OCI-LY7 (cell line): ENCODE data around the gene USP6NL. TPM values are rescaled to one million over a fixed set of nuclear protein-coding genes. Genes with fewer than 3 reads are reported as not detected.
A peak's percentile ranks its signal among the peaks of the same experiment; 100 is the strongest.
"Not testable (repeated sequence)": the region's sequence is repeated elsewhere in the genome, so short reads cannot be mapped to it uniquely, and the experiment has no call there.

Source experiments
- BruUV-seq: library from RNA; stranded (reverse); fragments of 400-500 nt; replicated peaks from 2 replicates; lab custom pipeline; 2021; lab: Mats Ljungman, UMichigan
- CTCF ChIA-PET: fragments of 300-600 bp; sonication (Branson Sonifier 250); formaldehyde crosslinking; loops from one replicate; lab custom pipeline; 2022; ENCODE audit warnings: antibody characterized with exemption; ENCODE audit not compliant: unreplicated experiment; lab: Charles Lee
- POLR2A ChIA-PET: fragments of 300-600 bp; sonication (Branson Sonifier 250); formaldehyde crosslinking; loops from one replicate; lab custom pipeline; 2022; ENCODE audit warnings: antibody characterized with exemption; lab: Charles Lee
- DNase-seq: peaks from one replicate; pipeline ENCODE4 v3.0.0-alpha.2; 2015; ENCODE audit warnings: low spot score
- H2AFZ ChIP-seq: fragments of 200-600 bp; sonication (generic), shearing (Covaris generic); 2 replicates; pipeline ENCODE4 v1.6.1; 2014; ENCODE audit warnings: mild to moderate bottlenecking, antibody characterized with exemption, low read length, moderate library complexity
- H3K27ac ChIP-seq: fragments of 200-600 bp; sonication (generic); 2 replicates; pipeline ENCODE4 v1.5.1; 2014; ENCODE audit warnings: mixed run types, low read depth, mild to moderate bottlenecking, moderate library complexity, low read length, inconsistent platforms; ENCODE audit not compliant: poor library complexity, severe bottlenecking
- H3K36me3 ChIP-seq: fragments of 200-600 bp; sonication (generic); 2 replicates; pipeline ENCODE4 v1.6.1; 2014; ENCODE audit warnings: mild to moderate bottlenecking, antibody characterized with exemption, low read length, moderate library complexity, mixed read lengths; ENCODE audit not compliant: insufficient read depth
- H3K4me1 ChIP-seq: fragments of 200-600 bp; sonication (generic); 2 replicates; pipeline ENCODE4 v1.5.1; 2014; ENCODE audit warnings: mild to moderate bottlenecking, low read length; ENCODE audit not compliant: insufficient read depth, poor library complexity, severe bottlenecking
- H3K4me2 ChIP-seq: fragments of 200-600 bp; sonication (generic); 2 replicates; pipeline ENCODE4 v1.6.1; 2014; ENCODE audit warnings: mild to moderate bottlenecking, low read length
- H3K4me3 ChIP-seq: fragments of 200-600 bp; sonication (generic); 2 replicates; pipeline ENCODE4 v1.5.1; 2014; ENCODE audit warnings: mild to moderate bottlenecking, low read depth, low read length; ENCODE audit not compliant: poor library complexity, severe bottlenecking
- H3K79me2 ChIP-seq: fragments of 200-600 bp; sonication (generic); 2 replicates; pipeline ENCODE4 v1.6.1; 2016; ENCODE audit warnings: low read depth, mild to moderate bottlenecking, low read length, moderate library complexity, mixed read lengths; ENCODE audit not compliant: insufficient read depth
- H3K9me2 ChIP-seq: fragments of 200-600 bp; sonication (generic); 2 replicates; pipeline ENCODE4 v1.6.1; 2016; ENCODE audit warnings: mild to moderate bottlenecking, low read length, mixed read lengths; ENCODE audit not compliant: insufficient read depth
- H3K9me3 ChIP-seq: fragments of 200-600 bp; sonication (generic); 2 replicates; pipeline ENCODE4 v1.6.1; 2014; ENCODE audit warnings: mild to moderate bottlenecking, mixed run types, low read length, mixed read lengths
- H4K20me1 ChIP-seq: fragments of 200-600 bp; sonication (generic); 2 replicates; pipeline ENCODE4 v1.6.1; 2014; ENCODE audit warnings: mild to moderate bottlenecking, antibody characterized with exemption, low read length, moderate library complexity, mixed read lengths; ENCODE audit not compliant: insufficient read depth
- CTCF ChIP-seq: fragments of 200-600 bp; sonication (generic); conservative IDR thresholded peaks from 2 replicates; pipeline ENCODE4 v1.5.1; 2014; ENCODE audit warnings: mild to moderate bottlenecking, antibody characterized with exemption, low read length, moderate library complexity, mixed read lengths
- EZH2phosphoT487 ChIP-seq: fragments of 200-600 bp; sonication (generic); IDR thresholded peaks from 2 replicates; pipeline ENCODE4 v1.6.1; 2018; ENCODE audit warnings: low read depth, borderline replicate concordance, mild to moderate bottlenecking, mixed run types, antibody characterized with exemption, low read length, moderate library complexity, mixed read lengths
- intact Hi-C: fragments of 100-400 bp; cut with micrococcal nuclease; formaldehyde crosslinking; loops from one replicate; pipeline ENCODE4 v1.10.0; 2022; ENCODE audit not compliant: unreplicated experiment
- total RNA-seq, 2 experiments: library from RNA; depleted of rRNA in 1 of 2; stranded (reverse); fragments of >200 nt in 1 of 2; shearing (Covaris generic) in 1 of 2; gene quantifications; 2 replicates each; pipeline ENCODE4 v1.2.3, GENCODE V29; 2014 to 2022

Gene USP6NL
- total RNA-seq, 2 experiments from 2014 or later: 41.7 to 59.7 TPM

- Histone ChIP-seq H3K9me2 (no peaks in the 10 kb centered on the region), H2AFZ (no peak overlapping the region), H3K4me2 (no peak overlapping the region), H3K36me3 (peaks cover 69% of the 10 kb centered on the region), H3K4me1 (no peaks in the 10 kb centered on the region), H4K20me1 (no peaks in the 10 kb centered on the region), H3K79me2 (peaks cover 4% of the 10 kb centered on the region; the same call in 1 of the 2 replicates), H3K27ac (no peak overlapping the region), H3K9me3 (no peaks in the 10 kb centered on the region), H3K4me3 (no peak overlapping the region)
- no peak for DNase-seq
- intact Hi-C loops: loop anchor here (10.0 kb wide), 1 partner anchor 475 kb away; no protein-coding TSS in a partner anchor
- TF ChIP-seq EZH2phosphoT487 (no peak), CTCF (no peak)
- ChIA-PET POLR2A (interaction anchor here (0.6 kb wide), 1 partner anchor 15 kb away, joined by 3 read pairs; no protein-coding TSS in a partner anchor), CTCF (no interaction called here)
- no TSS peak for BruUV-seq
These were observed 111.9 kb downstream of the USP6NL start for GRCh38 chr10:11499425-11500071.

GRCh38 chr10:11498399-11498798 lies 113.1 kb downstream of the USP6NL start:
- DNase-seq: no peak
- Histone ChIP-seq H3K36me3 (peaks cover 71% of the 10 kb centered on the region), H3K79me2 (no peaks in the 10 kb centered on the region), H2AFZ (no peak overlapping the region), H3K27ac (no peak overlapping the region), H3K9me2 (no peaks in the 10 kb centered on the region), H3K4me3 (no peak overlapping the region), H3K9me3 (no peaks in the 10 kb centered on the region), H3K4me2 (no peak overlapping the region), H3K4me1 (no peaks in the 10 kb centered on the region), H4K20me1 (no peaks in the 10 kb centered on the region)
- intact Hi-C loops: no loop called here
- ChIA-PET POLR2A (interaction anchor here (0.6 to 0.9 kb wide), 3 partner anchors 9 to 95 kb away, joined by 3 to 5 read pairs (median 4); no protein-coding TSS in a partner anchor), CTCF (no interaction called here)
- BruUV-seq: no TSS peak
- no peak for TF ChIP-seq EZH2phosphoT487
- TF ChIP-seq CTCF: no peak

- DNase-seq, H3K79me2 ChIP-seq, BruUV-seq, H3K9me2 ChIP-seq, H3K4me1 ChIP-seq, H4K20me1 ChIP-seq, intact Hi-C loops, CTCF ChIA-PET, H2AFZ ChIP-seq, H3K4me2 ChIP-seq, H3K4me3 ChIP-seq, H3K27ac ChIP-seq, H3K9me3 ChIP-seq: not testable (repeated sequence)
- POLR2A ChIA-PET: interaction anchor here (0.6 to 2.0 kb wide), 8 partner anchors 9 to 518 kb away, joined by 3 to 14 read pairs (median 4); no protein-coding TSS in a partner anchor
- TF ChIP-seq CTCF: 0 out of 2 replicates have a peak, but pooled peaks have one; percentile 23
- H3K36me3 ChIP-seq: peaks cover 78% of the 10 kb centered on the region
These were observed 116.5 kb downstream of the USP6NL start for GRCh38 chr10:11494923-11495322.
